HEK293T (cell line): ENCODE results near the gene TXN2.

Experiments
- CTCF ChIA-PET: fragments of 350-600 bp; formaldehyde crosslinking; extraction: SDS; loops from one replicate; lab custom pipeline; 2021; ENCODE audit warnings: antibody characterized with exemption, inconsistent platforms; lab: Yijun Ruan, JAX
- POLR2A ChIA-PET: fragments of 350-600 bp; formaldehyde crosslinking; extraction: SDS; loops from one replicate; lab custom pipeline; 2020; ENCODE audit warnings: antibody characterized with exemption, inconsistent platforms; lab: Yijun Ruan, JAX
- DNase-seq: peaks from one replicate; pipeline ENCODE4 v3.0.0; 2012; ENCODE audit warnings: mixed read lengths; ENCODE audit errors: extremely low spot score
- ARNT ChIP-seq: fragments of 450-650 bp; IDR thresholded peaks from 2 replicates; pipeline ENCODE4 v1.6.1; 2017; ENCODE audit warnings: mild to moderate bottlenecking
- BHLHE40 ChIP-seq: fragments of 450-650 bp; IDR thresholded peaks from 2 replicates; pipeline ENCODE4 v1.6.1; 2016; ENCODE audit warnings: mild to moderate bottlenecking, moderate library complexity, borderline replicate concordance
- CTBP1 ChIP-seq: fragments of 450-650 bp; IDR thresholded peaks from 2 replicates; pipeline ENCODE4 v1.6.1; 2016; ENCODE audit warnings: borderline replicate concordance
- ELF4 ChIP-seq: fragments of 450-650 bp; IDR thresholded peaks from 2 replicates; pipeline ENCODE4 v1.6.1; 2017; ENCODE audit warnings: antibody characterized with exemption
- FOXA1 ChIP-seq: fragments of 450-650 bp; IDR thresholded peaks from 2 replicates; pipeline ENCODE4 v1.6.1; 2016; ENCODE audit warnings: mild to moderate bottlenecking
- FOXK2 ChIP-seq: fragments of 450-650 bp; IDR thresholded peaks from 2 replicates; pipeline ENCODE4 v1.6.1; 2016; ENCODE audit warnings: mild to moderate bottlenecking
- FOXM1 ChIP-seq: fragments of 450-650 bp; IDR thresholded peaks from 2 replicates; pipeline ENCODE4 v1.6.1; 2017; ENCODE audit warnings: mild to moderate bottlenecking, borderline replicate concordance
- HDGF ChIP-seq: fragments of 450-650 bp; IDR thresholded peaks from 2 replicates; pipeline ENCODE4 v1.6.1; 2017; ENCODE audit warnings: antibody characterized with exemption, borderline replicate concordance
- L3MBTL2 ChIP-seq: fragments of 450-650 bp; conservative IDR thresholded peaks from 2 replicates; pipeline ENCODE4 v1.6.1; 2016; ENCODE audit warnings: mild to moderate bottlenecking
- LEF1 ChIP-seq: fragments of 450-650 bp; IDR thresholded peaks from 2 replicates; pipeline ENCODE4 v1.6.1; 2017; ENCODE audit warnings: mild to moderate bottlenecking, borderline replicate concordance
- NFRKB ChIP-seq: fragments of 450-650 bp; IDR thresholded peaks from 2 replicates; pipeline ENCODE4 v1.6.1; 2016; ENCODE audit warnings: mild to moderate bottlenecking, moderate library complexity
- PKNOX1 ChIP-seq: fragments of 450-650 bp; IDR thresholded peaks from 2 replicates; pipeline ENCODE4 v1.6.1; 2016
- SP1 ChIP-seq: fragments of 450-650 bp; IDR thresholded peaks from 2 replicates; pipeline ENCODE4 v1.6.1; 2017
- SUZ12 ChIP-seq: fragments of 450-650 bp; IDR thresholded peaks from 2 replicates; pipeline ENCODE4 v1.6.1; 2016; ENCODE audit warnings: mild to moderate bottlenecking
- TARDBP ChIP-seq: fragments of 450-650 bp; IDR thresholded peaks from 2 replicates; pipeline ENCODE4 v1.6.1; 2016
- ZNF384 ChIP-seq: fragments of 450-650 bp; IDR thresholded peaks from 2 replicates; pipeline ENCODE4 v1.6.1; 2016

Gene TXN2

GRCh38 chr22:36445158-36445668, 36.2 kb downstream of the TXN2 start:
- CTCF ChIA-PET: no interaction called here
- no peak for DNase-seq
- TF ChIP-seq L3MBTL2 (no peak), PKNOX1 (no peak), FOXA1 (no peak)
- POLR2A ChIA-PET: interaction anchor here (1.1 kb wide), 1 partner anchor 37 kb away, joined by 3 read pairs; no protein-coding TSS in a partner anchor

GRCh38 chr22:36443198-36443770, 38.2 kb downstream of the TXN2 start:
- DNase-seq: no peak
- TF ChIP-seq CTBP1: no peak
- ChIA-PET POLR2A (interaction anchor here (1.4 to 1.5 kb wide), 2 partner anchors 12 to 39 kb away, joined by 3 to 4 read pairs; partner anchors contain the start of gene TXN2), CTCF (interaction anchor here (0.6 kb wide), 1 partner anchor 1419 kb away, joined by 3 read pairs; no protein-coding TSS in a partner anchor)

- POLR2A ChIA-PET: interaction anchor here (1.4 to 1.5 kb wide), 2 partner anchors 13 to 39 kb away, joined by 3 to 4 read pairs; partner anchors contain the start of gene TXN2
- no peak for DNase-seq
- CTCF ChIA-PET: no interaction called here
- TF ChIP-seq ZNF384 (no peak), HDGF (no peak), PKNOX1 (no peak), LEF1 (no peak), FOXM1 (no peak), L3MBTL2 (no peak), ELF4 (no peak), SP1 (no peak), BHLHE40 (no peak), ARNT (no peak), SUZ12 (no peak), NFRKB (no peak), CTBP1 (no peak), FOXK2 (no peak), TARDBP (no peak), FOXA1 (no peak)
These were observed 38.8 kb downstream of the TXN2 start for GRCh38 chr22:36442506-36443197.

GRCh38 chr22:36440429-36441002, 40.9 kb downstream of the TXN2 start:
- ChIA-PET POLR2A (interaction anchor here (0.8 kb wide), 1 partner anchor 201 kb away, joined by 3 read pairs; the partner anchor contains the start of gene APOL2), CTCF (interaction anchor here (0.7 kb wide), 1 partner anchor 15 kb away, joined by 3 read pairs; no protein-coding TSS in a partner anchor)
- TF ChIP-seq ZNF384 (no peak), ELF4 (no peak), BHLHE40 (no peak), FOXA1 (no peak), SP1 (no peak)
- no peak for DNase-seq

- ChIA-PET CTCF (no interaction called here), POLR2A (no interaction called here)
- DNase-seq: peak; percentile 24
- TF ChIP-seq SP1 (no peak), FOXM1 (no peak), FOXA1 (no peak), ELF4 (no peak), SUZ12 (no peak), ARNT (no peak), NFRKB (no peak)
These were observed 41.8 kb downstream of the TXN2 start for GRCh38 chr22:36439481-36440271.

- POLR2A ChIA-PET: no interaction called here
- CTCF ChIA-PET: no interaction called here
- no peak for TF ChIP-seq ZNF384
- no peak for TF ChIP-seq FOXM1
- no peak for TF ChIP-seq FOXK2
- no peak for TF ChIP-seq FOXA1
- no peak for TF ChIP-seq ARNT
- TF ChIP-seq TARDBP: no peak
- TF ChIP-seq ELF4: no peak
- no peak for TF ChIP-seq LEF1
- TF ChIP-seq L3MBTL2: no peak
- TF ChIP-seq HDGF: no peak
- no peak for TF ChIP-seq CTBP1
- TF ChIP-seq NFRKB: no peak
- DNase-seq: no peak
These were observed 45.7 kb downstream of the TXN2 start for GRCh38 chr22:36435516-36436415.
